CD4-positive, alpha-beta T cell treated with Interleukin-4 for 4 hours (primary cell): ENCODE measurements around the gene NHLRC4.

Experiments used
- DNase-seq: peaks from one replicate; pipeline ENCODE4 v3.0.0-alpha.2; 2020

The NHLRC4 gene

GRCh38 chr16:606656-607307 is 40.0 kb downstream of the NHLRC4 start:
- DNase-seq: no peak

- no peak for DNase-seq
Observed at GRCh38 chr16:608019-608418, 41.2 kb downstream of the NHLRC4 start.

DNA sequence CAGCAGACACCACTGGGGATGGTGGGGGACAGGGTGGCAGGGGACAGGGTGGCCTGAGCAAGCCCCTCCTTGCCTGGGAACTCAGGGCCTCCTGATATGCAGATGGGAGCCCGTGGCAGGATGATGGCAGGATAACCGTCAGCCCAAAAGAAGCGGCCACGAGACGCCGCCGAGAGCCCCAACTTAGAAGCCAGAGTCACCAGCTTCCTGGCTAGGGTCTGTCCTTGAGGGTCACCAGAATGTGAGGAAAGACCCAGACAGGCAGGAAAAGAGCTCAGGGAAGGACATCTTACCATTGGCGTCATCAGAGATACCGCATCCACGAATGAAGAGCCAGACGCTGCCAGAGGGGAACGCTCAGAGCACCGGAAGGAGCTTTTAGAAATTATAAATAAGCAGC is 42.5 kb downstream of the NHLRC4 start:
- DNase-seq: no peak

- no peak for DNase-seq
Observed at GRCh38 chr16:609984-610383, 43.2 kb downstream of the NHLRC4 start.

- peak; percentile 40 for DNase-seq
Observed at GRCh38 chr16:610513-611381, 43.9 kb downstream of the NHLRC4 start.

GRCh38 chr16:615122-615521 is 48.3 kb downstream of the NHLRC4 start:
- DNase-seq: no peak

- DNase-seq: no peak
Observed at GRCh38 chr16:616733-617586, 50.2 kb downstream of the NHLRC4 start.

DNA sequence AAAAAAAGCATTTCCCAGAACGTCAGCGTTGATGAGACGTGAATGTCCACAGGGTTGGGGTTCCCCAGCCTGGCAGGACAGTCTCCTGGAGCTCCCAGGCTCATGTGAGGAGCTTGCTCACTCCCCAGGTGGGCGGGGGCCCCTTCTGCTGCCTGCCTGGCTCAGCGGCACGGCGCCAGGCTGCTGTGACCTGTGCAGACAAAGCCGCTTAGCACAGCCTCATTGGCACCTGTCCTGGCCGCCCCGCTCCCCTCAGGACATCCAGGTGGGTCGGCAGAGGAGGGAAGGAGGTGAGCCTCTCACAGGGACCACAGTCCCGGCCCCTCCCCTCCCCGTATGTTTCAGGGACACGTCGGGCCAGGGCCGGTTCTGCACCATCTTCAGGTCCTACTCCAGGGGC is 51.0 kb downstream of the NHLRC4 start:
- DNase-seq: no peak
